SH-SY5Y (cell line): Measurements from ENCODE around the gene SLC27A1.

ENCODE experiments used
- GATA2 ChIP-seq: IDR thresholded peaks from 2 replicates; pipeline ENCODE4 v1.6.1; 2011; ENCODE audit warnings: mild to moderate bottlenecking, low read depth, low read length
- GATA3 ChIP-seq: IDR thresholded peaks from 2 replicates; pipeline ENCODE4 v1.6.1; 2011; ENCODE audit warnings: low read depth, mild to moderate bottlenecking, low read length, moderate library complexity

- TF ChIP-seq GATA2 (no peak), GATA3 (no peak)
Measured at GRCh38 chr19:17447704-17448130, 22.6 kb upstream of the SLC27A1 start.
